ENCODE data around the gene GSE1.
A peak's percentile ranks its signal among the peaks of the same experiment; 100 is the strongest.

Gene GSE1

GRCh38 chr16:85607796-85608514, 5.2 kb upstream of the GSE1 start:
- no peak for DNase-seq

DNA sequence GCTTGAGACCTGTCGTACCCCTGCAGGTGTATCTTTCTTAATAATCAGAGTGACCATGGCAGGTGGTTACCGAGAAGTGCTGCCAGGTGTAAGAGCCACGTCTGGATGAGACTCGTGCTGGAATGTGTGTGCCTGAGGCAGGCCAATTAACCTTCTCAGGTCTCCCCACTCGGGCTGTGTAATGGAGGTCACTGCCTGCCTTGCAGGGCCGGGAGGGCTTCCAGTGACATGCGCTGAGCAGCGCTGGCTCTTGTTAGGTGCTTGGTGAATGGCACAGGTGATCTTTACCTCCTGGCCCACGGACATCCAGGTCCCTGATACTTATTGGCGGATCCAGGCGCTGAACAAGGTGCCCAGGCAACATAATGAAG, 4.6 kb upstream of the GSE1 start:
- no peak for DNase-seq

GRCh38 chr16:85608887-85609286, 4.2 kb upstream of the GSE1 start:
- no peak for DNase-seq

DNA sequence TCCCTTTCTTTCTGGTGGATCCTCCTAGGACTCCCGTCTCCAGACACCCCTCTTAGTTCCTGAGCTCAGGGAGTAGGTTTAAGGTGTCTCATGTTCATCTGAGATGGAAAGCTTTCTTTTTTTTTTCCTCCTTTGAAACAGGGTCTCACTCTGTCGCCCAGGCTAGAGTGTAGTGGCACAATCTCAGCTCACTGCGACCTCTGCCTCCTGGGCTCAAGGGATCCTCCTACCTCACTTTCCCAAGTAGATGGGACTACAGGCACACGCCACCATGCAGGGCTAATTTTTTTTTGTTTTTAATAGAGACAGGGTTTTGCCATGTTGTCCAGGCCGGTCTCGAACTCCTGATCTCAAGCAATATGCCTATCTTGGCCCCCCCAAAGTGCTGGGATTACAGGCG, 3.6 kb upstream of the GSE1 start:
- DNase-seq: no peak

GRCh38 chr16:85610059-85610445, 3.1 kb upstream of the GSE1 start:
- no peak for DNase-seq

GRCh38 chr16:85610446-85611193, 2.5 kb upstream of the GSE1 start:
- peak; percentile 94 for DNase-seq

GRCh38 chr16:85611194-85611443, 2.0 kb upstream of the GSE1 start:
- DNase-seq: no peak

- DNase-seq: peak; percentile 88
Observed at GRCh38 chr16:85611444-85612190, 1.5 kb upstream of the GSE1 start.

- peak; percentile 97 for DNase-seq
Observed at GRCh38 chr16:85612191-85612800, 826 bp upstream of the GSE1 start.

GRCh38 chr16:85613604-85614337, 649 bp downstream of the GSE1 start:
- peak; percentile 68 for DNase-seq

- DNase-seq: no peak
Observed at GRCh38 chr16:85614338-85615013, 1.4 kb downstream of the GSE1 start.

DNA sequence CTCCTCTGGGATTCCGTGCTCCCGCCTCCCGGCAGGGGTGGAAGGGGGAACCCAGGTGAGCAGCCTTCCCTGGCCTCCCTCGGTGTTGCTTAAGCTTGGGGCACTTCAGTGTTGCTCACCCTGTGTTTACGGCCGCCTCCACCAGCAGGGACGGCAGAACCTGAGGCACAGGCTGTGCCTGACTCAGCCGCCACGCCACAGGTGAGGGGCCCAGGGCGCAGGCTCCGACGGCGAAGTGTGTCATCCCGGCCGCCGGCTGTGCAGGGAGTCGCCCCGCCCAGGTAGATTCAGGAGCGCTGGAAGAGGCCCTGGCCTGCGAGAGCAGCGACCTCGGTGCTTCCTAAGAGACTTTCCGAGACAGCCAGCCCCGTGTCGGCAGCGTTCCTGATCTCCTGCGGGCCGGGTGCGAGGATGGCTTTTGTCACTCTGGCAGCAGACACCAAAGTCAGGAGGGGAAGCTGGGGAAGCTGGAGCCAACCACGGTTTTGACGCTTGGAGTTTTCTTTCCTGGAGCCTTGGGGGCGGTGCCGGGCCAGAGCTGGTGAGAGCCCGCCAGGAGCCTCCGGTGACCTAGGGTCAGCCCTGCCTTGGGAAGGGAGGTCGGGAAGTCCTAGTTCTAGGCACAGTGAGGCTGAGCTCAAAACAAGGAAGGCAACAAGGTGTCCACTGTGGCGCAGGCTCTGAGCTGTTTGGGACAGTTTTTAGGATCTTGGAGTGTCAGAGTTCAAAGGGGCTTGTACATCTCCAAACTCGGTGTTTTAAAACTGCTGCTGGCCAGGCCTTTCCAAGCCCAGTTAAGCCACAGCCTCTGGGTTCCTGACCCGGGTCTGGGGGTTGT, 2.1 kb downstream of the GSE1 start:
- DNase-seq: no peak

GRCh38 chr16:85615852-85616606, 2.9 kb downstream of the GSE1 start:
- DNase-seq: peak; percentile 94

DNA sequence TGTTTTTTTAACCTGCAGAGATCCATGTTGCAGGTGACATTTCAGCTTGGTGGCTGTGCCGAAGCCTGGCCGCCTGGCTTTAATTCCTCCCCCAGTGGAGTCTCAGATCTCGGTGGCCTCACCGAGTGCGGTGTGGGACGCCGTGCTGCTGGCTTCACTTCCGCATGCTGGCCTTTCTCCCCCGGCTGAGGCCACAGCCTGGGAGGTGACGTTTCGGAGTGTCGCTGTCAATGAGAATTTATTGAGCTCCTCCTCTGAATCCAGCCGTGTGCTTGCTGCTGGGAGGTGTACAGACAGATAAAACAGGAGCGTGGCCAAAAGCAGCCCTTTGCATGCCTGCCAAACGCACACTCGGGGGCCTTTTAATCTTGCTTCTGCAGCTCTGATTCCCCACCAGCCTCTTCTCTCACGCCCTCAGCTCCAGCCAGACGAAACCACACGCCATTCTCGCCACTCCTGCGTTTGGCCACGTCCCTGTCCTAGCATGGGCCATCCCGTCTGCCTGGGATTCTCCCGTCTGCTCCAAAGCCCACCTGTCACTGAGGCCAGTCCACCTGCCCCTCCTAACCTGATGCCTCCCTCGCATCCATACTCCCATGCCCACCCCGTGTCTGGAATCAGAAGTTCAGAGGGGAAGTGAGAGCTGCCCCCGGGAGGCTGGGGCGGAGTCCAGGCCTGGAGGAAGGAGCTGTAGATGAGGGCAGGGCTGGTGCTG, 3.6 kb downstream of the GSE1 start:
- DNase-seq: no peak

- DNase-seq: no peak
Observed at GRCh38 chr16:85617948-85618347, 4.8 kb downstream of the GSE1 start.

GRCh38 chr16:85618521-85618920, 5.4 kb downstream of the GSE1 start:
- DNase-seq: no peak

- DNase-seq: no peak
Observed at GRCh38 chr16:85619101-85619891, 6.2 kb downstream of the GSE1 start.

- DNase-seq: no peak
Observed at GRCh38 chr16:85620374-85620773, 7.3 kb downstream of the GSE1 start.
